HEK293 (cell line): ENCODE data around the gene RXYLT1.

ENCODE experiments used
- HOXC10 ChIP-seq: sonication (generic); formaldehyde crosslinking; IDR thresholded peaks from 2 replicates; pipeline ENCODE4 v1.8.1; 2023; ENCODE audit warnings: mild to moderate bottlenecking, missing genetic modification reagents
- KLF1 ChIP-seq: fragments of 450-650 bp; formaldehyde crosslinking; IDR thresholded peaks from 2 replicates; pipeline ENCODE4 v1.5.1; 2016; ENCODE audit warnings: missing biosample characterization, missing genetic modification characterization
- KLF16 ChIP-seq: fragments of 450-650 bp; formaldehyde crosslinking; IDR thresholded peaks from 2 replicates; pipeline ENCODE4 v1.5.1; 2017; ENCODE audit warnings: missing biosample characterization, missing genetic modification characterization
- OVOL3 ChIP-seq: fragments of 450-650 bp; formaldehyde crosslinking; IDR thresholded peaks from 2 replicates; pipeline ENCODE4 v1.5.1; 2016; ENCODE audit warnings: missing biosample characterization, missing genetic modification characterization
- PRDM1 ChIP-seq: fragments of 450-650 bp; formaldehyde crosslinking; IDR thresholded peaks from 2 replicates; pipeline ENCODE4; 2016; ENCODE audit warnings: missing biosample characterization, missing genetic modification characterization
- SCRT2 ChIP-seq: fragments of 450-650 bp; formaldehyde crosslinking; IDR thresholded peaks from 2 replicates; pipeline ENCODE4 v1.5.1; 2016; ENCODE audit warnings: missing biosample characterization, missing genetic modification characterization
- ZBTB1 ChIP-seq: fragments of 450-650 bp; formaldehyde crosslinking; IDR thresholded peaks from 2 replicates; pipeline ENCODE4 v1.5.1; 2016; ENCODE audit warnings: missing biosample characterization, missing genetic modification characterization
- ZNF133 ChIP-seq: fragments of 450-650 bp; formaldehyde crosslinking; IDR thresholded peaks from 2 replicates; pipeline ENCODE4 v1.5.1; 2016; ENCODE audit warnings: missing biosample characterization, missing genetic modification characterization
- ZNF174 ChIP-seq: fragments of 450-650 bp; formaldehyde crosslinking; IDR thresholded peaks from 2 replicates; pipeline ENCODE4 v1.5.0; 2017; ENCODE audit warnings: missing biosample characterization, mild to moderate bottlenecking, missing genetic modification characterization
- ZNF202 ChIP-seq: fragments of 450-650 bp; formaldehyde crosslinking; IDR thresholded peaks from 2 replicates; pipeline ENCODE4 v1.5.1; 2016; ENCODE audit warnings: missing biosample characterization, missing genetic modification characterization, borderline replicate concordance
- ZNF248 ChIP-seq: fragments of 450-650 bp; formaldehyde crosslinking; IDR thresholded peaks from 2 replicates; pipeline ENCODE4 v1.5.1; 2017; ENCODE audit warnings: missing biosample characterization, missing genetic modification characterization
- ZNF266 ChIP-seq: fragments of 450-650 bp; formaldehyde crosslinking; IDR thresholded peaks from 2 replicates; pipeline ENCODE4 v1.5.1; 2016; ENCODE audit warnings: missing biosample characterization, missing genetic modification characterization, low read depth
- ZNF394 ChIP-seq: fragments of 450-650 bp; formaldehyde crosslinking; IDR thresholded peaks from 2 replicates; pipeline ENCODE4 v1.5.1; 2016; ENCODE audit warnings: missing biosample characterization, missing genetic modification characterization, mild to moderate bottlenecking, moderate library complexity, borderline replicate concordance
- ZNF423 ChIP-seq: fragments of 450-650 bp; formaldehyde crosslinking; IDR thresholded peaks from 2 replicates; pipeline ENCODE4 v1.5.1; 2016; ENCODE audit warnings: missing biosample characterization, missing genetic modification characterization
- ZNF600 ChIP-seq: fragments of 450-650 bp; formaldehyde crosslinking; IDR thresholded peaks from 2 replicates; pipeline ENCODE4 v1.5.1; 2016; ENCODE audit warnings: missing biosample characterization, missing genetic modification characterization
- ZNF623 ChIP-seq: fragments of 450-650 bp; formaldehyde crosslinking; IDR thresholded peaks from 2 replicates; pipeline ENCODE4 v1.5.1; 2016; ENCODE audit warnings: missing biosample characterization, missing genetic modification characterization
- ZNF639 ChIP-seq: fragments of 450-650 bp; formaldehyde crosslinking; IDR thresholded peaks from 2 replicates; pipeline ENCODE4 v1.5.1; 2016; ENCODE audit warnings: missing biosample characterization, missing genetic modification characterization
- ZNF701 ChIP-seq: fragments of 450-650 bp; formaldehyde crosslinking; IDR thresholded peaks from 2 replicates; pipeline ENCODE4 v1.5.1; 2016; ENCODE audit warnings: missing biosample characterization, missing genetic modification characterization
- TF ChIP-seq, protein P1 (sequence below): fragments of 450-650 bp; formaldehyde crosslinking; IDR thresholded peaks from 2 replicates; pipeline ENCODE4 v1.5.1; 2016; ENCODE audit warnings: missing biosample characterization, missing genetic modification characterization
- TF ChIP-seq, protein P2 (sequence below): fragments of 450-650 bp; formaldehyde crosslinking; conservative IDR thresholded peaks from 2 replicates; pipeline ENCODE4 v1.5.1; 2016; ENCODE audit warnings: low read depth, missing biosample characterization, missing genetic modification characterization
- TF ChIP-seq, protein P3 (sequence below): fragments of 450-650 bp; formaldehyde crosslinking; IDR thresholded peaks from 2 replicates; pipeline ENCODE4 v1.5.1; 2016; ENCODE audit warnings: missing biosample characterization, missing genetic modification characterization
- TF ChIP-seq, protein P4 (sequence below): fragments of 450-650 bp; formaldehyde crosslinking; IDR thresholded peaks from 2 replicates; pipeline ENCODE4 v1.5.1; 2016; ENCODE audit warnings: missing biosample characterization, missing genetic modification characterization, borderline replicate concordance

The RXYLT1 gene

DNA sequence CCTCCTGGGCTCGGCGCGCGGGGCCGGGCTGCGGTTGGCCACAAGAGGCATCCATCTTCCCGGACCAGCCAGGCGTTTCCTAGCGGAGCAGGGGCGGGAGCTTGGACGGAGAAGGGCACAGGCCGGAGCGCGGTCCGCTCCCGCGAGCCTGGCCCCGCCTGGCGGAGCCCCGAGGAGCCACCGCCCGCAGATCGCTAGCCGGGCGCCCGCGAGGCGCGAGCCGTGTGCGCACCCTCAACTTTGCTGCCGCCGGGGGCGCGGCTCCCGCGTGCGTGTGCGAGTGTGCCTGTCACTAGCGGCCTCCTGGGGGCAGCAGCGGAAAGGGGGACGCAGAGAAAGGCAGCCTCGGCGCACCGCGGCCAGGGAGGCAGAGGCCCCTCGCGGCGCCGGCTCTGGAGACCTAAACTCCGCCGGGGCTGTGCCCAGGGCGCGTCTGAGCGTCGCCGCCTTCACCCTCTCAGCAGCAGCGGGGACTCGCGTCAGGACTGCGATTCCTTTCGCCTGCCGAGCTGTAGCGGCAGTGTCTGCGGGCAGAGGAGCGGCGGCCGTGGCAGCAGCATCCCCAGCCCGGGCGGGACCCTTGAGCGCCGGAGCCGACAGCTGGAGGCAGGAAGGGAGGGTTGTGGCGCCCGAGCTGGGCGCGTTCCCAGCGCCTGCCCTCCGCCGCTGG, 64.1 kb downstream of the RXYLT1 start (continued):
- TF ChIP-seq, protein P1, sequence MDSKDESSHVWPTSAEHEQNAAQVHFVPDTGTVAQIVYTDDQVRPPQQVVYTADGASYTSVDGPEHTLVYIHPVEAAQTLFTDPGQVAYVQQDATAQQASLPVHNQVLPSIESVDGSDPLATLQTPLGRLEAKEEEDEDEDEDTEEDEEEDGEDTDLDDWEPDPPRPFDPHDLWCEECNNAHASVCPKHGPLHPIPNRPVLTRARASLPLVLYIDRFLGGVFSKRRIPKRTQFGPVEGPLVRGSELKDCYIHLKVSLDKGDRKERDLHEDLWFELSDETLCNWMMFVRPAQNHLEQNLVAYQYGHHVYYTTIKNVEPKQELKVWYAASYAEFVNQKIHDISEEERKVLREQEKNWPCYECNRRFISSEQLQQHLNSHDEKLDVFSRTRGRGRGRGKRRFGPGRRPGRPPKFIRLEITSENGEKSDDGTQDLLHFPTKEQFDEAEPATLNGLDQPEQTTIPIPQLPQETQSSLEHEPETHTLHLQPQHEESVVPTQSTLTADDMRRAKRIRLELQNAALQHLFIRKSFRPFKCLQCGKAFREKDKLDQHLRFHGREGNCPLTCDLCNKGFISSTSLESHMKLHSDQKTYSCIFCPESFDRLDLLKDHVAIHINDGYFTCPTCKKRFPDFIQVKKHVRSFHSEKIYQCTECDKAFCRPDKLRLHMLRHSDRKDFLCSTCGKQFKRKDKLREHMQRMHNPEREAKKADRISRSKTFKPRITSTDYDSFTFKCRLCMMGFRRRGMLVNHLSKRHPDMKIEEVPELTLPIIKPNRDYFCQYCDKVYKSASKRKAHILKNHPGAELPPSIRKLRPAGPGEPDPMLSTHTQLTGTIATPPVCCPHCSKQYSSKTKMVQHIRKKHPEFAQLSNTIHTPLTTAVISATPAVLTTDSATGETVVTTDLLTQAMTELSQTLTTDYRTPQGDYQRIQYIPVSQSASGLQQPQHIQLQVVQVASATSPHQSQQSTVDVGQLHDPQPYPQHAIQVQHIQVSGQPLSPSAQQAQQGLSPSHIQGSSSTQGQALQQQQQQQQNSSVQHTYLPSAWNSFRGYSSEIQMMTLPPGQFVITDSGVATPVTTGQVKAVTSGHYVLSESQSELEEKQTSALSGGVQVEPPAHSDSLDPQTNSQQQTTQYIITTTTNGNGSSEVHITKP (tag by site-specific recombination) = no peak
- TF ChIP-seq KLF16 = peak; percentile 80
- TF ChIP-seq ZNF266 (tag by site-specific recombination) = no peak
- TF ChIP-seq ZNF600 (tag by site-specific recombination) = peak; percentile 68
- no peak for TF ChIP-seq ZNF701
- TF ChIP-seq ZNF423 (tag by site-specific recombination) = peak; percentile 84
- TF ChIP-seq ZNF174 = no peak
- TF ChIP-seq, protein P2, sequence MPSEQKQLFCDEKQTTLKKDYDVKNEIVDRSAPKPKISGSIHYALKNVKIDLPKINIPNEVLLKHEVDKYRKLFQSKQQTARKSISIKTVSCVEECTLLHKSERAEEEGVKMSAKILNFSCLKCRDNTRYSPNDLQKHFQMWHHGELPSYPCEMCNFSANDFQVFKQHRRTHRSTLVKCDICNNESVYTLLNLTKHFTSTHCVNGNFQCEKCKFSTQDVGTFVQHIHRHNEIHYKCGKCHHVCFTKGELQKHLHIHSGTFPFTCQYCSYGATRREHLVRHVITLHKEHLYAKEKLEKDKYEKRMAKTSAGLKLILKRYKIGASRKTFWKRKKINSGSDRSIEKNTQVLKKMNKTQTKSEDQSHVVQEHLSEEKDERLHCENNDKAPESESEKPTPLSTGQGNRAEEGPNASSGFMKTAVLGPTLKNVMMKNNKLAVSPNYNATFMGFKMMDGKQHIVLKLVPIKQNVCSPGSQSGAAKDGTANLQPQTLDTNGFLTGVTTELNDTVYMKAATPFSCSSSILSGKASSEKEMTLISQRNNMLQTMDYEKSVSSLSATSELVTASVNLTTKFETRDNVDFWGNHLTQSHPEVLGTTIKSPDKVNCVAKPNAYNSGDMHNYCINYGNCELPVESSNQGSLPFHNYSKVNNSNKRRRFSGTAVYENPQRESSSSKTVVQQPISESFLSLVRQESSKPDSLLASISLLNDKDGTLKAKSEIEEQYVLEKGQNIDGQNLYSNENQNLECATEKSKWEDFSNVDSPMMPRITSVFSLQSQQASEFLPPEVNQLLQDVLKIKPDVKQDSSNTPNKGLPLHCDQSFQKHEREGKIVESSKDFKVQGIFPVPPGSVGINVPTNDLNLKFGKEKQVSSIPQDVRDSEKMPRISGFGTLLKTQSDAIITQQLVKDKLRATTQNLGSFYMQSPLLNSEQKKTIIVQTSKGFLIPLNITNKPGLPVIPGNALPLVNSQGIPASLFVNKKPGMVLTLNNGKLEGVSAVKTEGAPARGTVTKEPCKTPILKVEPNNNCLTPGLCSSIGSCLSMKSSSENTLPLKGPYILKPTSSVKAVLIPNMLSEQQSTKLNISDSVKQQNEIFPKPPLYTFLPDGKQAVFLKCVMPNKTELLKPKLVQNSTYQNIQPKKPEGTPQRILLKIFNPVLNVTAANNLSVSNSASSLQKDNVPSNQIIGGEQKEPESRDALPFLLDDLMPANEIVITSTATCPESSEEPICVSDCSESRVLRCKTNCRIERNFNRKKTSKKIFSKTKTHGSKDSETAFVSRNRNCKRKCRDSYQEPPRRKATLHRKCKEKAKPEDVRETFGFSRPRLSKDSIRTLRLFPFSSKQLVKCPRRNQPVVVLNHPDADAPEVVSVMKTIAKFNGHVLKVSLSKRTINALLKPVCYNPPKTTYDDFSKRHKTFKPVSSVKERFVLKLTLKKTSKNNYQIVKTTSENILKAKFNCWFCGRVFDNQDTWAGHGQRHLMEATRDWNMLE (tag by site-specific recombination) = no peak
- TF ChIP-seq PRDM1 (tag by site-specific recombination) = peak; percentile 67
- TF ChIP-seq ZBTB1 (tag by site-specific recombination) = peak; percentile 26; the same call in 1 of the 2 replicates
- TF ChIP-seq ZNF394 (tag by site-specific recombination) = peak; percentile 13; the same call in 1 of the 2 replicates
- no peak for TF ChIP-seq HOXC10
- no peak for TF ChIP-seq OVOL3 (tag by site-specific recombination)
- TF ChIP-seq, protein P3, sequence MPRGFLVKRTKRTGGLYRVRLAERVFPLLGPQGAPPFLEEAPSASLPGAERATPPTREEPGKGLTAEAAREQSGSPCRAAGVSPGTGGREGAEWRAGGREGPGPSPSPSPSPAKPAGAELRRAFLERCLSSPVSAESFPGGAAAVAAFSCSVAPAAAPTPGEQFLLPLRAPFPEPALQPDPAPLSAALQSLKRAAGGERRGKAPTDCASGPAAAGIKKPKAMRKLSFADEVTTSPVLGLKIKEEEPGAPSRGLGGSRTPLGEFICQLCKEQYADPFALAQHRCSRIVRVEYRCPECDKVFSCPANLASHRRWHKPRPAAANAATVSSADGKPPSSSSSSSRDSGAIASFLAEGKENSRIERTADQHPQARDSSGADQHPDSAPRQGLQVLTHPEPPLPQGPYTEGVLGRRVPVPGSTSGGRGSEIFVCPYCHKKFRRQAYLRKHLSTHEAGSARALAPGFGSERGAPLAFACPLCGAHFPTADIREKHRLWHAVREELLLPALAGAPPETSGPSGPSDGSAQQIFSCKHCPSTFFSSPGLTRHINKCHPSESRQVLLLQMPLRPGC (tag by site-specific recombination) = no peak
- TF ChIP-seq ZNF248 (tag by site-specific recombination) = no peak
- TF ChIP-seq, protein P4, sequence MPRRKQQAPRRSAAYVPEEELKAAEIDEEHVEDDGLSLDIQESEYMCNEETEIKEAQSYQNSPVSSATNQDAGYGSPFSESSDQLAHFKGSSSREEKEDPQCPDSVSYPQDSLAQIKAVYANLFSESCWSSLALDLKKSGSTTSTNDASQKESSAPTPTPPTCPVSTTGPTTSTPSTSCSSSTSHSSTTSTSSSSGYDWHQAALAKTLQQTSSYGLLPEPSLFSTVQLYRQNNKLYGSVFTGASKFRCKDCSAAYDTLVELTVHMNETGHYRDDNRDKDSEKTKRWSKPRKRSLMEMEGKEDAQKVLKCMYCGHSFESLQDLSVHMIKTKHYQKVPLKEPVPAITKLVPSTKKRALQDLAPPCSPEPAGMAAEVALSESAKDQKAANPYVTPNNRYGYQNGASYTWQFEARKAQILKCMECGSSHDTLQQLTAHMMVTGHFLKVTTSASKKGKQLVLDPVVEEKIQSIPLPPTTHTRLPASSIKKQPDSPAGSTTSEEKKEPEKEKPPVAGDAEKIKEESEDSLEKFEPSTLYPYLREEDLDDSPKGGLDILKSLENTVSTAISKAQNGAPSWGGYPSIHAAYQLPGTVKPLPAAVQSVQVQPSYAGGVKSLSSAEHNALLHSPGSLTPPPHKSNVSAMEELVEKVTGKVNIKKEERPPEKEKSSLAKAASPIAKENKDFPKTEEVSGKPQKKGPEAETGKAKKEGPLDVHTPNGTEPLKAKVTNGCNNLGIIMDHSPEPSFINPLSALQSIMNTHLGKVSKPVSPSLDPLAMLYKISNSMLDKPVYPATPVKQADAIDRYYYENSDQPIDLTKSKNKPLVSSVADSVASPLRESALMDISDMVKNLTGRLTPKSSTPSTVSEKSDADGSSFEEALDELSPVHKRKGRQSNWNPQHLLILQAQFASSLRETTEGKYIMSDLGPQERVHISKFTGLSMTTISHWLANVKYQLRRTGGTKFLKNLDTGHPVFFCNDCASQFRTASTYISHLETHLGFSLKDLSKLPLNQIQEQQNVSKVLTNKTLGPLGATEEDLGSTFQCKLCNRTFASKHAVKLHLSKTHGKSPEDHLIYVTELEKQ (tag by site-specific recombination) = no peak
- no peak for TF ChIP-seq SCRT2 (tag by site-specific recombination)
- TF ChIP-seq ZNF623 (tag by site-specific recombination) = no peak
- TF ChIP-seq ZNF133 = no peak
- TF ChIP-seq ZNF202 = no peak
- TF ChIP-seq ZNF639 (tag by site-specific recombination) = no peak
- peak; percentile 33 for TF ChIP-seq KLF1 (tag by site-specific recombination)
